HG02798 (cell line): ENCODE data around the gene SERTAD1.
"Not testable (repeated sequence)": the region's sequence is repeated elsewhere in the genome, so short reads cannot be mapped to it uniquely, and the experiment has no call there.

Experiments
- ATAC-seq: cut with Tn5 transposase; IDR thresholded peaks from one replicate; pipeline ENCODE4 v1.9.1; 2021; ENCODE audit warnings: mild to moderate bottlenecking; ENCODE audit not compliant: unreplicated experiment, poor library complexity

SERTAD1 gene

GRCh38 chr19:40425450-40426287, at the start of gene SERTAD1:
SERTAD1 (minus strand) TSS chr19:40425992; CDS start chr19:40423546, 2,446 bp downstream.
- peak; percentile 87 for ATAC-seq

DNA sequence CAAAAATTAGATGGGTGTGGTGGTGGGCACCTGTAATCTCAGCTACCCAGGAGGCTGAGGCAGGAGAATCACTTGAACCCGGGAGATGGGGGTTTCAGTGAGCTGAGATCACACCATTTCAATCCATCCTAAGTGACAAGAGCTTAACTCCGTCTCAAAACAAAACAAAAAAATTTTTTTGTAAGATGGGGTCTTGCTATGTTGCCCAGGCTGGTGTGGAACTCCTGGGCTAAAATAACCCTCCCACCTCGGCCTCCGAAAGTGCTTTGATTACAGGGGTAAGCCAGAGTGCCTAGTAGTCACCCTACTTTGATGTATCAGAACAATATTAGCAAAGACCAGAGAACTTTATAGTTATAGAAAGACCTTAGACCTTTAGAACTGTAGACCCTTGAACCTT, 48.9 kb upstream of the SERTAD1 start:
- no peak for ATAC-seq

DNA sequence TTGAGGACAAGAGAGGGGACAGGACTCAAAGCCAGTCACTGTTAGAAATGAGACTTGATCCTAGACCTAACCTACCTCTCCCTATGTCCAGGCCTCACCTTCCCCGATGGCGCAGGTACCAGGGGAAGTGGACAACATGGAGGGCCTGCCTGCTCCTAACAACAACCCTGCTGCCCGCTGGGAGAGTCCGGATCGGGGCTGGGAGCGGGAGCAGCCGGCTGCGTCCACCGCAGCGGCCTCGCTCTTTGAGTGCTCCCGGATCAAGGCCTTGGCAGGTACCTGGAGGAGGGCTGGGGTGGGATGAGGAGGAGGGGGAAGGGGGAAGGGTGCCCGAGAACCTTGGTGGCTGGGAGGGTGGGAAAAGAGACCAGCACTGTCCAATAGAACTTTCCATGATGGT, 46.7 kb upstream of the SERTAD1 start:
- no peak for ATAC-seq

GRCh38 chr19:40471111-40471510, 45.3 kb upstream of the SERTAD1 start:
- no peak for ATAC-seq

GRCh38 chr19:40469011-40469410, 43.2 kb upstream of the SERTAD1 start:
- ATAC-seq, result no peak

GRCh38 chr19:40466985-40467734, 41.4 kb upstream of the SERTAD1 start, which contains the start of gene SPTBN4:
SPTBN4 (plus strand) TSS chr19:40467001; CDS start chr19:40472622, 5,621 bp downstream.
- ATAC-seq, result no peak

DNA sequence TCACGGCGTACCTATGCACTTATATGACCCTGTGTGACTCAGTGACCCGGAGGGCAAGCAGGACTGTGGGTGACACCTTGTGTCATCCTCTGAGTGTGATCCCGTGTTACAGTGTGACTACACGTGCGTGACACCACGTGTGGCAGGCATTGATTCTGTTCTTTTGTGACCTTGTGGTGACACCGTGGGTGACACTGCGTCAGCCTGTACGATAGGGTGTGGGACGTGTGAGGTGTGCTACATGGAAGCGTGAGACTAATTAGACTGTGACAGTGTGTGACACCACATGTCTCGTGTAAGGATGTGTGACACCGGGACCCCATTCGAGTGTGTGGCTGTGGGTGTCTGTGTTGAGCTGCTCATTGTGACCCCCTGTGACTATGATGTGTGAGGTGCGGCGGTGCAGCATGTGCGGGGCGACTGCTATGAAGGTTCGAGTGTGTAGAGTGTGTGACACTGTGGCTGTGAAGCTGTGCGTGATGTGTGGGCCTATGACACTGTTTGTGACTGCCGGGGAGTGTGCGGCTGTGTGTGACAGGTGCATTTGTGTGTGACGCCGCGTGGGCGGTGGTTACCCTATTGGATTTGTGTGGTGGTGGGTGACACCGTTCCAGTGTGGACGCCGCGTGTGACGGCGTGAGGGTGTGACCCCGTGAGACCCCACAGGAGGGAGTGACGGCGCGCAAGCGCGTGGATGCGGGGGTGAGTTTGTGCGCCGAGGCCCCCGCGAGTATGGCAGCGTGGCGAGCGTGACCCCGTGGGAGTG, 40.6 kb upstream of the SERTAD1 start:
- peak; percentile 31 for ATAC-seq

GRCh38 chr19:40465557-40466218, 39.9 kb upstream of the SERTAD1 start, which contains the start of gene BLVRB:
BLVRB (minus strand) TSS chr19:40465745; CDS start chr19:40465688, 57 bp downstream.
- ATAC-seq, result peak; percentile 92

DNA sequence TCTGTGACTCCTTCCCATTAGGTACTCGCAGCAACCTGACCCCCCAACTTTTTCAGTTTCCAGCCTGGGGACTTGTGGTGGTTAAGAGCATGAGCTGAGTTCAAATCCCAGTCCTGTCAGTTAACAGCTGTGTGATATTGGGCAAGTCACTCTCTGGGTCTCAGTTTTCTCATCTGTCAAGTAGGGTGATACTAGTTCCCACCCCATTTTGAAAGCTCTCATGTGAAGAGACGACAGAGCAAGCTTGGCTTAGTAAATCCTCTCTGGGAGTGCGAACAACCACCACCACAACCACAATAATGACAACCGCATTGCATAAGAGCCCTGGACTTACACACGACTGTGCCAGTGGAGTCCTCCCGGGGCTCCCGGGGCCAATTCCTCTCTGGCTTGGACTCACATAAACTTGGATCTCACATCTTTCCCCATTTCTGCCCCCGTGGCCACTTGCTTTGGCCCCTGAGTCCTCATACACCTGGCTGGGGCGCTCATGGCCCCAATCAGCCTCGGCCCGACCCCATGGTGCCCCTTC, 39.3 kb upstream of the SERTAD1 start:
- ATAC-seq, result no peak

DNA sequence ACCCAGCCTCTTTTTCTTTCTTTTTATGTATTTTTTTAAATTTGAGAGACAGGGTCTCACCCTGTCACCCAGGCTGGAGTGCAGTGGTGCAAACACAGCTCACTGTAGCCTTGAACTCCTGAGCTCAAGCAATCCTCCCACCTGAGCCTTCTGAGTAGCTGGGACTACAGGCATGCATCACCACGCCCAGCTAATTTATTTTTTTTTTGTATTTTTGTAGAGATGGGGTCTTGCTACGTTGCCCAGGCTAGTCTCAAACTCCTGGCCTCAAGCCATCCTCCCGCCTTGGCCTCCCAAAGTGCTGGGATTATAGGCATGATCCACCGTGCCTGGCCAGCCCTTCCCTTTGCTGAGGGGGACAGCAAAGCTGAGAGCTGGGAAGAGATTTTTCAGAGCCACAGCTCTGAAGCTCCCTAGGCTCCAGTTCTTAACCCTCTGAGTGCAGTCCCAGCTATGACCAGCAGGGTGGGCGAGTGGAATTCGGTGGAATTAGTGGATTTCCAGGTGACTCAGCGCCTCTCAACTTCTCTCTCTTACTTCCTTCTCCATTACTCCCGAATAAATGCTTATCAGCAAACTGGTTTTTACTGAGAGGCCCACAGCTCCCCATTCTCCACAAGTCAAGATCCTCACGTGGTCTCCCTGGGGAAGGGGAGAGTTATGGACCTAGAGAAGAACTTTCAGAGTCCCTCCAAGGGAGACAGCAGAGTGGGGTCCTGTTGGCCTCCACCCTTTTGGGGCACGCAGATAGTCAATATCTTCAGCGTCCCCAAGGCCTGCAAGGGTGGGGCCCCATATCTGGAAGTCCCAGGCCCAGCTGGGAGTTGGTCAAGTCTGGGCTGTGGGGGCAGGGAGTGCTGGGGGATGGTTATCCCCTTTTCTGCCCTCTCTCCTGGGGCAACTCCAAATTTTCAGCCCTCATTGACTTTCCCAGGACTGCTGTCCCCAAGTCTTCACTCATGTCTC, 38.5 kb upstream of the SERTAD1 start:
- ATAC-seq, result no peak

DNA sequence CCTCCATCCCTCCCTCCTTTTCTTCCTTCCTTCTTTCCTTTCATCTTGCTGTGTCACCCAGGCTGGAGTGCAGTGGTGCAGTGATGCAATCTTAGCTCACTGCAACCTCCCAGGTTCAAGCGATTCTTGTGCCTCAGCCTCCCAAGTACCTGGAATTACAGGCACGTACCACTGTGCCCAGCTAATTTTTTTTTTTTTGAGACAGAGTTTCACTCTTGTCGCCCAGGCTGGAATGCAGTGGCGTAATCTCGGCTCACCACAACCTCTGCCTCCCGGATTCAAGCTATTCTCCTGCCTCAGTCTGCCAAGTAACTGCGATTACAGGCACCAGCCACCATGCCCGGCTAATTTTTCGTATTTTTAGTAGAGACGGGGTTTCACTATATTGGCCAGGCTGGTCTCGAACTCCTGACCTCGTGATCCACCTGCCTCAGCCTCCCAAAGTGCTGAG, 37.8 kb upstream of the SERTAD1 start:
- not testable (repeated sequence) for ATAC-seq

DNA sequence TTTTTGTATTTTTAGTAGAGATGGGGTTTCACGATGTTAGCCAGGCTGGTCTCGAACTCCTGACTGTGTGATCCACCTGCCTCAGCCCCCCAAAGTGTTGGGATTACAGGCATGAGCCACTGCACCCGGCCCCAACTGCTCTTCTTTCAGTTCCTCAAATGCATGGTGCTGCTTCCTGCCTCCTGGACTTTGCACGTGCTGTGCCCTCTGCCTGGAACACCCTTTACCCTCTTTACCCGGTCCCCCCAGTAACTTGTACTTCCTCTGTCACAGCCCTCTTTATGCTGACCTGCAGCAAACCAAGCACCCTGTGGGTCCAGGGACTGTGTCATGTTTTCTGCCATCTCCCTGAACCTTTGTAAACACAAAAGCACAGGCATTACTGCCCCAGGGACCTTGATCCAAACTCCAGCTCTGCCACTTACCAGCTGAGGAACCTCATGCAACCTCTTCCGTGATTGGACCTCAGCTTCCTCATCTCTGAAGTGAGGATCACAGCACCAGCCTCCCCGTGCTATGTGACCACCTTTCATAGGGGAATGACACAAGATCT, 36.0 kb upstream of the SERTAD1 start:
- ATAC-seq, result no peak

DNA sequence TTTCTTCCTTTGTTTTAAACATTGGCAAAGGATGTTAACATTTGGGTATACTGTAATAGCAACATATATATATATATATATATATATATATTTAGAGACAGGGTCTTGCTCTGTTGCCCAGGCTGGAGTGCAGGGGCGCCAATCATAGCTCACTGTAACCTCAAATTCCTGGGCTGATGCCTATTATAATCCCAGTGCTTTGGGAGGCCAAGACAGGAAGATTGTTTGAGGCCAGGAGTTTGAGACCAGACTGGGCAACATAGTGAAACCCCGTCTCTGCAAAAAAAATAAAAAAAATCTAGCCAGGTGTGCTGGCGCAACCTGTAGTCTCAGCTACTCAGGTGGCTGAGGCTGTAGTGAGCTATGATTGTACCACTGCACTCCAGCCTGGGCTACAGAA, 34.4 kb upstream of the SERTAD1 start:
- ATAC-seq, result no peak

DNA sequence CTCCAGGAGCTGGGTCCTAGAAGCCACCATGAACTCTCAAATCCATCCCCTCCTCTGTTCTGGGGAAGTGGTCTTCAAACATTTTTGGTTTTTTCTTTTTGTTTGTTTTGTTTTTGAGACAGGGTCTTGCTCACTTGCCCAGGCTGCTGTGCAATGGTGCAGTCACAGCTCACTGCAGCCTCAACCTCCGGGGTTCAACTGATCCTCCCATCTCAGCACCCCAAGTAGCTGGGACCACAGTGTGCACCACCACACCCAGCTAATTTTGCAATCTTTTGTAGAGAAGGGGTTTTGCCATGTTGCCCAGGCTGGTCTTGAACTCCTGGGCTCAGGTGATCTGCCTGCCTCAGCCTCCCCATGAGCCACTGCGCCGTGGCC, 32.8 kb upstream of the SERTAD1 start:
- no peak for ATAC-seq

- no peak for ATAC-seq
Observed at GRCh38 chr19:40457953-40458596, 32.3 kb upstream of the SERTAD1 start.

DNA sequence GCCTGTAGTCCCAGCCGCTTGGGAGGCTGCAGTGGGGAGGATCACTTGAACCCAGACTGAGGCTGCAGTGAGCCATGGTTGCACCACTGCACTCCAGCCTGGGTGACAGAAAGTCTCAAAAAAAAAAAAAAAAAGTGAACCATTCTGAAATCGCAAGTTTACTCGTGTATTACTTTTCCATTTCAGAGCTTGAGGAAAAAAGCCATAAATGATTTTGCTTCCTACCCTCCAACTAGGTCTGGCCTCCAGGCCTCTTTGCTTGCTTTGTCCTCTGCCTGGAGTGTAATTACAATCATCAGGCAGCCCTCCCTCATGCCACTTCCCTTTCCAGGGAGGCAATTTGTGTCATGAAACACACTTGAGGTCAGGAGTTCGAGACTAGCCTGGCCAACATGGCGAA, 31.3 kb upstream of the SERTAD1 start:
- no peak for ATAC-seq

GRCh38 chr19:40453943-40454342, 28.2 kb upstream of the SERTAD1 start:
- ATAC-seq, result not testable (repeated sequence)
